Activated CD8-positive, alpha-beta memory T cell treated with anti-CD3 and anti-CD28 coated beads, Interleukin-2, amount 50 U/mL, for 4 hours (primary cell): ENCODE data around the gene LRP1B.

Experiments used
- DNase-seq: peaks from one replicate; pipeline ENCODE4 v3.0.0-alpha.2; 2020

Gene LRP1B

GRCh38 chr2:141569941-141570340 lies 560.9 kb downstream of the LRP1B start:
- no peak for DNase-seq

GRCh38 chr2:141565597-141565996 lies 565.2 kb downstream of the LRP1B start:
- no peak for DNase-seq

GRCh38 chr2:141560723-141561122 lies 570.1 kb downstream of the LRP1B start:
- DNase-seq, result no peak

- no peak for DNase-seq
Observed at GRCh38 chr2:141557329-141558095, 573.3 kb downstream of the LRP1B start.

- DNase-seq, result no peak
Observed at GRCh38 chr2:141555876-141556470, 574.8 kb downstream of the LRP1B start.

- DNase-seq, result no peak
Observed at GRCh38 chr2:141554810-141555209, 576.0 kb downstream of the LRP1B start.

- no peak for DNase-seq
Observed at GRCh38 chr2:141534666-141535362, 596.0 kb downstream of the LRP1B start.

- DNase-seq, result no peak
Observed at GRCh38 chr2:141529659-141530058, 601.2 kb downstream of the LRP1B start.

- DNase-seq, result no peak
Observed at GRCh38 chr2:141528990-141529389, 601.8 kb downstream of the LRP1B start.

- no peak for DNase-seq
Observed at GRCh38 chr2:141526760-141527159, 604.1 kb downstream of the LRP1B start.

GRCh38 chr2:141524777-141525176 lies 606.0 kb downstream of the LRP1B start:
- no peak for DNase-seq

GRCh38 chr2:141523199-141523598 lies 607.6 kb downstream of the LRP1B start:
- DNase-seq, result no peak

GRCh38 chr2:141522702-141523101 lies 608.1 kb downstream of the LRP1B start:
- no peak for DNase-seq

GRCh38 chr2:141522048-141522447 lies 608.8 kb downstream of the LRP1B start:
- DNase-seq, result no peak

GRCh38 chr2:141519906-141520305 lies 610.9 kb downstream of the LRP1B start:
- DNase-seq, result no peak

GRCh38 chr2:141517852-141518421 lies 612.9 kb downstream of the LRP1B start:
- no peak for DNase-seq

- no peak for DNase-seq
Observed at GRCh38 chr2:141517180-141517851, 613.5 kb downstream of the LRP1B start.

- no peak for DNase-seq
Observed at GRCh38 chr2:141515931-141516330, 614.9 kb downstream of the LRP1B start.

- DNase-seq, result no peak
Observed at GRCh38 chr2:141513853-141514252, 617.0 kb downstream of the LRP1B start.

GRCh38 chr2:141508806-141509595 lies 621.8 kb downstream of the LRP1B start:
- DNase-seq, result no peak

GRCh38 chr2:141508086-141508752 lies 622.6 kb downstream of the LRP1B start:
- DNase-seq, result no peak

- no peak for DNase-seq
Observed at GRCh38 chr2:141506135-141506534, 624.7 kb downstream of the LRP1B start.
